Tongue (tissue), 2 donors: ENCODE data around the gene CTSV. TPM values are rescaled to one million over a fixed set of nuclear protein-coding genes. Genes with fewer than 3 reads are reported as not detected.
"Not testable (repeated sequence)": the region's sequence is repeated elsewhere in the genome, so short reads cannot be mapped to it uniquely, and the experiment has no call there.

Source experiments
- DNase-seq: peaks from one replicate; pipeline ENCODE4 v3.0.0-alpha.2; 2015
- total RNA-seq: library from RNA; depleted of rRNA; stranded (reverse); fragments of >200 nt; gene quantifications from one replicate; pipeline ENCODE4 v1.2.3, GENCODE V29; 2014

Gene CTSV
- total RNA-seq, 1 donor from 2014 or later = 2.9 TPM

GRCh38 chr9:97041898-97042297, 3.0 kb upstream of the CTSV start:
- no peak for DNase-seq

DNA sequence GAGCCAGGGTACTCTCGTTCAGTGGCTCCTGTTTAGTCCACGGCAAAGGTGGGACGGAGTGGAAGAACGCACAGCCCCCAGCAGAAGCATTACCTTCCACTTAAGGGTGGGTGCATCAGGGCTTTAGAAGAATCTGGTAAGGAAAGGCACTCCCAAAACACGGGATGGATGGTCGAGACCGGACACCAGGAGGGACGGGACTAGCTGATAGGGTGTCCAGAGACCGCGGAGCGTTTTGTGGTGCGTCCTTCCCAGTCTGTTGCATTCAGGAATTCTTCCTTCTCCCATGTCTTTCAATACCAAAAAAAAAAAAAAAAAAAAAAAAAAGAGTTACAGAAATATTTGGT, 545 bp upstream of the CTSV start:
- no peak for DNase-seq

DNA sequence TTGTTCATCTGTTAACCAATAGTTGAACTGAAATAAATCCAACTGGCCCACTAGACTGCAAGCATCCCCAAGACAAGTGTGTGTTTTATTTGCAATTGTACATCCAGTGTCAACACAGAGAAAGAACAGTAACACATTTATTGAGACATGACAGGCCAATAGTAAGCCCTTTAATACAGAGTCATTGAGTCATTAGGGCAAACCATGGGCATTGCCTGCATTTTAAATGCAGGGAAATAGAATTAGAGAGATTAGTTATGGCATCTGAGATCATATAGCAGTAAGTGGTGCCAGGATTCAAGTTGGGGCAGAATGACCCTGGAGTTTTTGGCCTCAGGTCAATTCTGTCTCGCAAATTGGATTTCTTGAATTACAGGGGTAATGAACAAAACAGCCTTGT, 15.4 kb downstream of the CTSV start:
- not testable (repeated sequence) for DNase-seq

DNA sequence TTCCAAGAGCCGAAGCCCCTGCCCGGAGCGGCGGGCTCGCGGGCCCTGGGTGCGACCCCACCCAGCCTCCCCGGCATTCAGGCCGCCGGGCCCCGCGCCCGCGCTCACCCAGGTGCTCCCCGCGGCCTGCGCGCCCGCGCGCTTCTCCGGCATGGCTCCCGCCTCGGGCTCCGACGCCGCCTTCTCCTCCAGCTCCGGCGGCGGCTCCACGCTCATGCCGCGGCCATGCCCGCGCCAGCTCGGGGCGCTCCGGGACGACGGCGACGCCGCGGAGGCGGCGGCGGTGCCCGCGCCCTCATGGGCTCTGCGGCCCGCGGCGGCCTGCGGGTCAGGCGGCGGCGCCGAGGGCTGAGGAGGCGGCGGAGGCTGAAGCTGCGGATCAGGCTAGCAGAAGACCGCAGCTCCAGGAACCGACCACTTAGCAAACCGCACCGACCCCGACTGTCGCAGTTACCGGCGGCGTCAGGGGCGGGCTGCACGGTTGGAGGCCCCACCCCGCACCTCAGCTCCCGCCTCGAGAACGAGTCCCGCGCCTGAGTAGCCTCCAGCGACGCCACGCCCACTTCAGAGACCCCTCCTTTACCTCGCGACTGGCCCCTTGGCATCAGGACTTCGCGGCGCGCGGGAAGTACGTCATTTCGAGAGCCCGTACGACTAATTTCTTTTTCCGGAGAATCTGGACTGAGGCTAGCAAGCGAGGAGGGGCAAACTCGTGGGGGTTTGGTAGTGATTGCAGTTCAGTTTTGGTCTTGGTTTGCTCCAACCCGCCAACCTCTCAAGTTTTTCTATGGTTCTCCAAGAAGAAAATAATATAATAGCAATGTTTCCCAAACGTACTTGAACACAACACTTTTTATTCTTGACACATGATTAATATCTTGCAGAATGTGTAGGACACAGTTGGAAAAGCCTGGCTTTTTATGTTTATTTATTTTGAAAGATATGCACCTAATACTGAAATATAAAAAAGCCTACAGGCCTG, 25.5 kb downstream of the CTSV start:
- DNase-seq = peak; percentile 87

- DNase-seq = peak; percentile 7
These were observed 26.3 kb downstream of the CTSV start for GRCh38 chr9:97012617-97013016.

DNA sequence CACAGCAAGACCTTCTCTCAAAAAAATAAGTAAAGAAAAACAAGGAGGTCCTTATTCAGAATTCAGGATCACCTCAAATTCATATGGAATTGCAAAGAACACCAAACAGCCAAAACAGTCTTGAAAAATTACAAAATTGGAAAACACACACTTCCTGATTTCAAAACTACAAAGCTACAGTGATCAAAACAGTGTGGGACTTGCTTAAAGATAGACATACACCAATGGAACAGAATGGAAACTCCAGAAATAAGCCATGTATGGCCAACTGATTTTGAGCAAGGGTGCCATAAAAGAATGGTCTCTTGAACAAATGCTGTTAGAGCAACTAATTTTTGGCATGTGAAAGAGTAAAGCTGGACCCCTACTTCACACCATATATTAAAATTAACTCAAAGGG, 36.7 kb downstream of the CTSV start:
- not testable (repeated sequence) for DNase-seq

DNA sequence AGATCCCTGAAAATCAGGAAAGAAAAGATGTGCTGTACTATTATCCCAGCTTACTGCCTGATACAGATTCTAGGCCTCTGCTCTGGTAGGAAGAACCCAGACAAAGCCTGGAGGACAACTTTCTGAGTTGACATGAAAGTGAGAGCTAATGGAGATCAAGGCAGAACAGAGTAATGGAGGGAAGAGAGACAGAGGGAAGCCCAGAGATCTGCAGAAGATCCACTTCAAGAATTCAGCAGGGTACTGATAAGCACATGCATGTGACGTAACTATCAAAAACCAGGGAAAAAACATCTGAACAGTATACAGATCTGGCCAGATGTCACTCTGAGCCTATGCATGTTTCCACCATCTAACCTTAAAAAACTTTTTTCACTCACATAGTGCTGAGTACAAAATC, 37.6 kb downstream of the CTSV start:
- not testable (repeated sequence) for DNase-seq

DNA sequence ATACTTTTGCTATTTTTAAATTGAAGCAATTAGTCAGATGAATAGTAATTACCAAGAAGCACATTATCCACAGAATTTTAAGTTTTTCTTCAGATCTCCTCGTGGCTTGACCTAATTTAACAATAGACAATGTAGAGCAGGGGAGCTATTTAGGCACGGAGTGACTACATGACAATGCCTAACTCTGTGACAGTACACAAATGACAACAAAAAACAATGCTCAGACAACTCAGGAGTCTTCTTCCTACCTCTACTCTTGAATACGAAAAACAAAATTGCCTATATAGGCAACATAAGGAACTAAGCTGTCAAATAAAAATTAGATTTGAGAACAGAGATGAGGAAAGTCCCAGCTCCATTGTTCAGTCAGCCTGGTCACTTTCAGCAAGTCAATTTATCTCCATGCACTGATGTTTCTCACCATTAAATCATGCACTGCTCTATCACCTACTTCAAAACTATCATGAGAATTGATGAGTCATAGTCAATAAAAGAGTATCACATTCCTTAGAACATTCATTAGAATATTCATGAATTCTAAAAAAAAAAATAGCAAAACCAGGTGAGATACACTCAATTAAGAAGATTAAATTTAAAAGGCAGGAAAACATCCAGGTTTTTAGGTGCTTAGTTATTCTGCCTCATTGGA, 38.7 kb downstream of the CTSV start:
- DNase-seq = not testable (repeated sequence)

DNA sequence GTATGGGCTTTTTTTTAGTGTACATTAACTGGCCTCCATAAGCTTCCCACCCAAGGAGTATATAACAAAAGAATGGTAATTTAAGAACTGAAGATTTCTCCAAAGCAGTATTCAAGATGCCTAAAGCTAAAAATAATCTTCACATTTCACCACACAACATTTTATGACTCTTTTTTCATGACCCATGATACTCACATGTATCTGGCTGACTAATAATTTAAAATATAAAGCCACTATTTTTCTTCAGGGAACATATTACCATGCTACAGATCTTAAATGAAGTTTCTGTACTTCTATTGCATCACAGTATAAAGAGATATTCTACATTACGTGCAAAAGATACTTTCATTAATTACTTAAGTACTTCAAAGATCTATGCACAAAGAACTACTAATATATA, 39.2 kb downstream of the CTSV start:
- DNase-seq = not testable (repeated sequence)

- not testable (repeated sequence) for DNase-seq
These were observed 41.8 kb downstream of the CTSV start for GRCh38 chr9:96997009-96997701.

- not testable (repeated sequence) for DNase-seq
These were observed 44.4 kb downstream of the CTSV start for GRCh38 chr9:96994531-96995016.

GRCh38 chr9:96992303-96992702, 46.6 kb downstream of the CTSV start:
- DNase-seq = not testable (repeated sequence)

GRCh38 chr9:96989747-96990318, 49.1 kb downstream of the CTSV start:
- not testable (repeated sequence) for DNase-seq

DNA sequence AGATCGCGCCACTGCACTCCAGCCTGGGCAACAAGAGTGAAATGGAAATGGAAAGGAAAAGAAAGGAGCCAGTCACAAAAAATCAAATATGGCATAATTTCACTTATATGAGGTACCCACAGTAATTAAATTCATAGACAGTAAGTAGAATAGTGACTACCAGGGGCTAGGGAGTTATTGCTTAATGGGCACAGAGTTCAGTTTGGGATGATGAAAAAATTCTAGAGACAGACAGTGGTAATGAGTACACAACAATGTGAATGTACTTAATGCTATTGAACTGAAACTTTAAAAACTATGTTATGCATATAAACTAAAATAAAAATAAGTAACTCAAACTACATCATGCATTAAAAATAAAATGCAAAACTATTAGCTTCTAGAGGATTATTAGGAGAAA, 54.1 kb downstream of the CTSV start:
- not testable (repeated sequence) for DNase-seq

GRCh38 chr9:96984139-96984538, 54.8 kb downstream of the CTSV start:
- DNase-seq = not testable (repeated sequence)

GRCh38 chr9:96983496-96984122, 55.3 kb downstream of the CTSV start:
- not testable (repeated sequence) for DNase-seq

Other genes with a start within 250 kb of the CTSV start
- gene ZNF782, start 184.6 kb downstream of the CTSV start, total RNA-seq = 10.1 TPM
- not detected for gene NUTM2G, start 110.3 kb downstream of the CTSV start, total RNA-seq